ENCODE measurements around the gene RSRP1.
A peak's percentile ranks its signal among the peaks of the same experiment; 100 is the strongest.
"Not testable (repeated sequence)": the region's sequence is repeated elsewhere in the genome, so short reads cannot be mapped to it uniquely, and the experiment has no call there.

The RSRP1 gene

DNA sequence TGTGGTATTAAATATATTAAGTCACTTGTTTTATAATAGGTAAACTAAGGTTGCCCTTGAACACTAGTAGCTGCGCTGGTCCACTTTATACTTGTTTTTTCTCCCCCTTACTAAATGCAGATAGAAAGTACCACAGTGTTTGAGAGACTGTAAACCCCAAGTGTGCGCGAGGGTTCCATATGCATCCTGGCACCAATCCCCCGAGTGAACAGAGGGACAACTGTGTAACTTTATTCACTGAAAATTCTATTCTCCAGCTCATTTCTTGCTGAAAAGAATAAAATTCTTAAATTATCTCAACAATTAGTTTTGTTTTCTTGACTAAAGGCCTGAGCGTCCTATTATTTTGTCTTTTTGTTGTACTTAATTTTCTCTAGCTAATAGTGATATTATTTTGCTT, 1.9 kb downstream of the RSRP1 start:
- Histone ChIP-seq H3K4me3 (ENCODE audit: low read length) (no peak overlapping the region), H4K8ac (ENCODE audit: low read depth, low read length) (no peak overlapping the region), H2BK120ac (ENCODE audit: low read depth, low read length) (no peak overlapping the region), H2AK5ac (ENCODE audit: low read length) (no peak overlapping the region), H3K79me2 (ENCODE audit: control insufficient read depth, insufficient read depth, low read length) (peaks cover 13% of the 10 kb centered on the region), H3K27ac (ENCODE audit: low read depth, low read length) (no peak overlapping the region), H3K27me3 (ENCODE audit: insufficient read depth, low read length, poor library complexity) (no peaks in the 10 kb centered on the region), H3K23ac (ENCODE audit: low read length) (no peak overlapping the region), H2BK15ac (replicated peaks; ENCODE audit: low read depth) (no peak overlapping the region), H3K4ac (ENCODE audit: low read depth, low read length) (no peak overlapping the region), H3K18ac (ENCODE audit: low read length) (no peak overlapping the region), H3K4me1 (ENCODE audit: control insufficient read depth, low read depth, low read length) (peaks cover 3% of the 10 kb centered on the region), H2BK5ac (ENCODE audit: low read length) (no peak overlapping the region), H3K9ac (ENCODE audit: low read length) (no peak overlapping the region), H3K79me1 (ENCODE audit: low read length) (peaks cover 3% of the 10 kb centered on the region), H3K56ac (ENCODE audit: low read length) (no peak overlapping the region), H3K4me2 (ENCODE audit: low read length) (no peak overlapping the region), H3K36me3 (ENCODE audit: control insufficient read depth, insufficient read depth, low read length) (peaks cover 2% of the 10 kb centered on the region), H4K5ac (ENCODE audit: low read length) (no peak overlapping the region)
- no CpG with 5 or more reads among the region's 5 CpGs for WGBS (ENCODE audit: extremely low coverage, insufficient coverage, low lambda C conversion rate)
- no peak for DNase-seq

DNA sequence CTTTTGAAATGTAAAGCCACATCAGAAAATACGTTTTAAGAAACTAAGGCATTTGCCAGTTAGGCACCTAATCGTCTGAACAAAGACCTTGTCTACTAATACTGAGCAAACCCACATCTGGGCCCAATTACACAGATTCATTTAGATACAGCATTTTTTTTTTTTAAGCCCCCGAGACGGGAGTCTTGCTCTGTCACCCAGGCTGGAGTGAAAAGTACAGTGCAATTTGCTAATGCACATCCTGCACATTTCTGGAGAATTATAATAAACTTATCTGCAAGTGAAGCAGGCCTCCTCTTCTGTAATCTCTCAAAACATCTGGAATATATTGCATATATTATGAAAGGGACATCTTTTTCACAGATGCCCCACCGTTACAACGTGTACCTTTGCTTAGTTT, 3.3 kb downstream of the RSRP1 start:
- H2BK15ac ChIP-seq (replicated peaks; ENCODE audit: low read depth) = no peak overlapping the region
- H3K4me3 ChIP-seq (ENCODE audit: low read length) = no peak overlapping the region
- peaks cover 3% of the 10 kb centered on the region for H3K79me1 ChIP-seq (ENCODE audit: low read length)
- peaks cover 4% of the 10 kb centered on the region for H3K4me1 ChIP-seq (ENCODE audit: control insufficient read depth, low read depth, low read length)
- H3K23ac ChIP-seq (ENCODE audit: low read length) = no peak overlapping the region
- no peak overlapping the region for H2AK5ac ChIP-seq (ENCODE audit: low read length)
- H3K4me2 ChIP-seq (ENCODE audit: low read length) = no peak overlapping the region
- no peak overlapping the region for H3K27ac ChIP-seq (ENCODE audit: low read depth, low read length)
- H3K9ac ChIP-seq (ENCODE audit: low read length) = no peak overlapping the region
- H4K8ac ChIP-seq (ENCODE audit: low read depth, low read length) = no peak overlapping the region
- no CpG with 5 or more reads among the region's 6 CpGs for WGBS (ENCODE audit: extremely low coverage, insufficient coverage, low lambda C conversion rate)
- H3K27me3 ChIP-seq (ENCODE audit: insufficient read depth, low read length, poor library complexity) = no peaks in the 10 kb centered on the region
- H4K5ac ChIP-seq (ENCODE audit: low read length) = no peak overlapping the region
- H3K56ac ChIP-seq (ENCODE audit: low read length) = no peak overlapping the region
- H2BK5ac ChIP-seq (ENCODE audit: low read length) = no peak overlapping the region
- no peak overlapping the region for H3K18ac ChIP-seq (ENCODE audit: low read length)
- DNase-seq = no peak
- no peak overlapping the region for H2BK120ac ChIP-seq (ENCODE audit: low read depth, low read length)
- peaks cover 2% of the 10 kb centered on the region for H3K36me3 ChIP-seq (ENCODE audit: control insufficient read depth, insufficient read depth, low read length)
- no peak overlapping the region for H3K4ac ChIP-seq (ENCODE audit: low read depth, low read length)
- peaks cover 13% of the 10 kb centered on the region for H3K79me2 ChIP-seq (ENCODE audit: control insufficient read depth, insufficient read depth, low read length)

DNA sequence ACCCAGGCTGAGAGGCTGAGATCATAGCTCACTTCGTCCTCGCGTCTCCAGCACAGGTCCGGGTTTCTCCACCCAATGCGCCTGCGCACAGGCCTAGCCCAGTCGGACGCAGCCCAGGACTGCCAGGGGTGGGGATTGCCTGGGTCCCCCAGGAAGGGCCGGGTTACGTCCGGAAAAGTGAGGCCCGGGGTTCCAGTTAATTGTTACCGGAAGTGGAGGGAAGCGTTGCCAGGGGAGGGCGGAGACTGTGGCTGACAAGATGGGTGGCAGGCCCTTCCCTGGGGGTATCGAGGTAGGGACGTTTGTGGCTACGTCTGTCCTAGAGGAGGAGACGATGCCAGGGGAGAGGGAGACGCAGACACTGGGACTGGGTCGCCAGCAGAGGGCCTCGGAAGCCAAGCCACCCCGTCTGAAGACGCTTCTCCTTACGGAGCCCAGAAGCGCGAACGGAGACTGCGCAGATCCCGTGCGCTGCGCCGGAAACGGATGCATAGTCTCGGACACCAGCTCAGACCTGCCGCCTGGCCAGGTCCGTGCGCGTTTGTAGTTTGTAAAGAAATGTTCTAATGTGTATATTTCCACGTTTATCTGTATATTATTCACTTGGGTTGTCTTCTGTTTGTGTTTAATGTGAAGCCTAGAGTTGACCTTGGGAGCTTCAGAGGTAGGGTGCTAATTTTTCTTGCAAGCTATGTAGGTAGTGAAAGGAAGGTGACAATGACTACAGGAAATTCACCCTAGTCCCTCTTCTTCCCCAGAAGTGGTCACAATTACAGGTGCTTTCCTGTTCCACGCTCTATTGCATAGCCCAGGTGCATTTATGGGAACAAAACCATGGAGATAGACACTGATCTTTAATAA, 7.3 kb downstream of the RSRP1 start:
- Histone ChIP-seq H2BK5ac (ENCODE audit: low read length) (no peak overlapping the region), H2BK15ac (replicated peaks; ENCODE audit: low read depth) (no peak overlapping the region), H3K4me3 (ENCODE audit: low read length) (peak overlapping the region; percentile 37), H3K27me3 (ENCODE audit: insufficient read depth, low read length, poor library complexity) (no peaks in the 10 kb centered on the region), H3K56ac (ENCODE audit: low read length) (peak overlapping the region; percentile 74), H3K79me1 (ENCODE audit: low read length) (peaks cover 1% of the 10 kb centered on the region), H3K9ac (ENCODE audit: low read length) (peak overlapping the region; percentile 61), H3K18ac (ENCODE audit: low read length) (no peak overlapping the region), H3K23ac (ENCODE audit: low read length) (no peak overlapping the region), H3K4ac (ENCODE audit: low read depth, low read length) (no peak overlapping the region), H3K4me1 (ENCODE audit: control insufficient read depth, low read depth, low read length) (peaks cover 4% of the 10 kb centered on the region), H3K4me2 (ENCODE audit: low read length) (peak overlapping the region; percentile 66), H4K5ac (ENCODE audit: low read length) (no peak overlapping the region), H2AK5ac (ENCODE audit: low read length) (no peak overlapping the region), H4K8ac (ENCODE audit: low read depth, low read length) (no peak overlapping the region), H3K27ac (ENCODE audit: low read depth, low read length) (peak overlapping the region; percentile 53), H2BK120ac (ENCODE audit: low read depth, low read length) (no peak overlapping the region), H3K36me3 (ENCODE audit: control insufficient read depth, insufficient read depth, low read length) (peaks cover 2% of the 10 kb centered on the region), H3K79me2 (ENCODE audit: control insufficient read depth, insufficient read depth, low read length) (no peaks in the 10 kb centered on the region)
- DNase-seq = peak; percentile 97
- no CpG with 5 or more reads among the region's 41 CpGs for WGBS (ENCODE audit: extremely low coverage, insufficient coverage, low lambda C conversion rate)

- H3K4ac ChIP-seq (ENCODE audit: low read depth, low read length) = no peak overlapping the region
- H2BK5ac ChIP-seq (ENCODE audit: low read length) = no peak overlapping the region
- no peak overlapping the region for H3K27ac ChIP-seq (ENCODE audit: low read depth, low read length)
- peaks cover 3% of the 10 kb centered on the region for H3K79me1 ChIP-seq (ENCODE audit: low read length)
- no peak overlapping the region for H4K8ac ChIP-seq (ENCODE audit: low read depth, low read length)
- peaks cover 6% of the 10 kb centered on the region for H3K4me1 ChIP-seq (ENCODE audit: control insufficient read depth, low read depth, low read length)
- H3K56ac ChIP-seq (ENCODE audit: low read length) = no peak overlapping the region
- DNase-seq = no peak
- H3K4me2 ChIP-seq (ENCODE audit: low read length) = no peak overlapping the region
- H2BK15ac ChIP-seq (replicated peaks; ENCODE audit: low read depth) = no peak overlapping the region
- no peak overlapping the region for H2AK5ac ChIP-seq (ENCODE audit: low read length)
- WGBS (ENCODE audit: extremely low coverage, insufficient coverage, low lambda C conversion rate) = no CpG with 5 or more reads among the region's 11 CpGs
- no peak overlapping the region for H4K5ac ChIP-seq (ENCODE audit: low read length)
- no peak overlapping the region for H3K18ac ChIP-seq (ENCODE audit: low read length)
- H3K79me2 ChIP-seq (ENCODE audit: control insufficient read depth, insufficient read depth, low read length) = peaks cover 2% of the 10 kb centered on the region
- no peak overlapping the region for H3K4me3 ChIP-seq (ENCODE audit: low read length)
- H3K23ac ChIP-seq (ENCODE audit: low read length) = no peak overlapping the region
- no peak overlapping the region for H3K9ac ChIP-seq (ENCODE audit: low read length)
- H3K36me3 ChIP-seq (ENCODE audit: control insufficient read depth, insufficient read depth, low read length) = no peaks in the 10 kb centered on the region
- H3K27me3 ChIP-seq (ENCODE audit: insufficient read depth, low read length, poor library complexity) = no peaks in the 10 kb centered on the region
- H2BK120ac ChIP-seq (ENCODE audit: low read depth, low read length) = no peak overlapping the region
These were observed 9.2 kb downstream of the RSRP1 start for GRCh38 chr1:25238046-25238445.

- not testable (repeated sequence) for H3K4ac ChIP-seq (ENCODE audit: low read depth, low read length); H2BK120ac ChIP-seq (ENCODE audit: low read depth, low read length); H3K79me2 ChIP-seq (ENCODE audit: control insufficient read depth, insufficient read depth, low read length); H3K27me3 ChIP-seq (ENCODE audit: insufficient read depth, low read length, poor library complexity); H2AK5ac ChIP-seq (ENCODE audit: low read length); H3K4me1 ChIP-seq (ENCODE audit: control insufficient read depth, low read depth, low read length); H2BK15ac ChIP-seq (replicated peaks; ENCODE audit: low read depth); H4K5ac ChIP-seq (ENCODE audit: low read length); H2BK5ac ChIP-seq (ENCODE audit: low read length); H3K18ac ChIP-seq (ENCODE audit: low read length); H3K27ac ChIP-seq (ENCODE audit: low read depth, low read length); DNase-seq; H3K23ac ChIP-seq (ENCODE audit: low read length); H3K79me1 ChIP-seq (ENCODE audit: low read length); H3K4me2 ChIP-seq (ENCODE audit: low read length); H3K4me3 ChIP-seq (ENCODE audit: low read length); H3K9ac ChIP-seq (ENCODE audit: low read length); H4K8ac ChIP-seq (ENCODE audit: low read depth, low read length); H3K36me3 ChIP-seq (ENCODE audit: control insufficient read depth, insufficient read depth, low read length); H3K56ac ChIP-seq (ENCODE audit: low read length)
- WGBS (ENCODE audit: extremely low coverage, insufficient coverage, low lambda C conversion rate) = no CpG with 5 or more reads among the region's 7 CpGs
These were observed 11.0 kb downstream of the RSRP1 start for GRCh38 chr1:25236261-25236660.

DNA sequence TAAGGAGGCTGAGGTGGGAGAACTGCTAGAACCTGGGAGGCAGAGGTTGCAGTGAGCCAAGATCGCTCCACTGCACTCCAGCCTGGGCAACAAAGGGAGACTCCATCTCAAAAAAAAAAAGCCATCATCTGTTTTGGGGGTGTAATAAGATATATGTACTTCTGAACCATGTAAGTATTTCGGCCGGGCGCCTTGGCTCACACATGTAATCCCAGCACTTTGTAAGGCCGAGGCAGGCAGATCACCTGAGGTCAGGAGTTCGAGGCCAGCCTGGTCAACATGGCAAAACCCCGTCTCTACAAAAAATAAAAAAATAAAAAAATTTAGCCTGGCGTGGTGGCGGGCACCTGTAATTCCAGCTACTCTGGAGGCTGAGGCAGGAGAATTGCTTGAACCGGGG, 11.8 kb downstream of the RSRP1 start:
- not testable (repeated sequence) for H2BK15ac ChIP-seq (replicated peaks; ENCODE audit: low read depth); H3K9ac ChIP-seq (ENCODE audit: low read length); H3K56ac ChIP-seq (ENCODE audit: low read length); DNase-seq; H3K79me2 ChIP-seq (ENCODE audit: control insufficient read depth, insufficient read depth, low read length); H4K8ac ChIP-seq (ENCODE audit: low read depth, low read length); H3K4me3 ChIP-seq (ENCODE audit: low read length); H3K23ac ChIP-seq (ENCODE audit: low read length); H2BK120ac ChIP-seq (ENCODE audit: low read depth, low read length); H2BK5ac ChIP-seq (ENCODE audit: low read length); H3K4ac ChIP-seq (ENCODE audit: low read depth, low read length); H3K27ac ChIP-seq (ENCODE audit: low read depth, low read length); H3K4me2 ChIP-seq (ENCODE audit: low read length); H3K27me3 ChIP-seq (ENCODE audit: insufficient read depth, low read length, poor library complexity); H2AK5ac ChIP-seq (ENCODE audit: low read length); H3K4me1 ChIP-seq (ENCODE audit: control insufficient read depth, low read depth, low read length); H4K5ac ChIP-seq (ENCODE audit: low read length); H3K36me3 ChIP-seq (ENCODE audit: control insufficient read depth, insufficient read depth, low read length); H3K18ac ChIP-seq (ENCODE audit: low read length)
- peaks cover 11% of the 10 kb centered on the region for H3K79me1 ChIP-seq (ENCODE audit: low read length)
- no CpG with 5 or more reads among the region's 10 CpGs for WGBS (ENCODE audit: extremely low coverage, insufficient coverage, low lambda C conversion rate)

All from mesendoderm (in vitro differentiated cells).